OCI-LY1 (cell line): Measurements from ENCODE around the gene CHN2.

Source experiments
- H2AFZ ChIP-seq: fragments of 200-600 bp; sonication (generic), shearing (Covaris generic); 2 replicates; pipeline ENCODE4 v1.6.0; 2014; ENCODE audit warnings: antibody characterized with exemption, mild to moderate bottlenecking, low read length
- H3F3A ChIP-seq: fragments of 200-600 bp; sonication (generic), shearing (Covaris generic); 2 replicates; pipeline ENCODE4 v1.6.0; 2014; ENCODE audit warnings: mild to moderate bottlenecking, antibody characterized with exemption, low read length, moderate library complexity; ENCODE audit not compliant: insufficient read depth
- H3K27ac ChIP-seq: fragments of 200-600 bp; sonication (generic); 2 replicates; pipeline ENCODE4 v1.5.1; 2014; ENCODE audit warnings: low read length, mixed run types, mild to moderate bottlenecking, low read depth; ENCODE audit not compliant: poor library complexity, severe bottlenecking
- H3K27me3 ChIP-seq: fragments of 200-600 bp; sonication (generic); 2 replicates; pipeline ENCODE4 v1.6.0; 2014; ENCODE audit warnings: antibody characterized with exemption, mild to moderate bottlenecking, low read length, moderate library complexity; ENCODE audit not compliant: insufficient read depth
- H3K36me3 ChIP-seq: fragments of 200-600 bp; sonication (generic); 2 replicates; pipeline ENCODE4 v1.6.1; 2014; ENCODE audit warnings: mild to moderate bottlenecking, antibody characterized with exemption, low read length, moderate library complexity, mixed read lengths; ENCODE audit not compliant: insufficient read depth
- H3K4me1 ChIP-seq: fragments of 200-600 bp; sonication (generic); 2 replicates; pipeline ENCODE4 v1.5.1; 2014; ENCODE audit warnings: mild to moderate bottlenecking, low read length, moderate library complexity; ENCODE audit not compliant: insufficient read depth, severe bottlenecking
- H3K4me2 ChIP-seq: fragments of 200-600 bp; sonication (generic), shearing (Covaris generic); 2 replicates; pipeline ENCODE4 v1.6.1; 2014; ENCODE audit warnings: low read length
- H3K4me3 ChIP-seq: fragments of 200-600 bp; sonication (generic); 2 replicates; pipeline ENCODE4 v1.5.1; 2014; ENCODE audit warnings: low read length, low read depth, mild to moderate bottlenecking, mixed read lengths; ENCODE audit not compliant: poor library complexity, severe bottlenecking
- H3K79me2 ChIP-seq: fragments of 200-600 bp; shearing (Covaris generic); 2 replicates; pipeline ENCODE4 v1.6.1; 2016; ENCODE audit warnings: mixed run types, low read length, mixed read lengths; ENCODE audit not compliant: insufficient read depth
- H3K9ac ChIP-seq: fragments of 200-600 bp; sonication (generic), shearing (Covaris generic); 2 replicates; pipeline ENCODE4 v1.6.1; 2014; ENCODE audit warnings: mild to moderate bottlenecking, low read length, mixed read lengths
- H3K9me2 ChIP-seq: fragments of 200-600 bp; sonication (generic), shearing (Covaris generic); 2 replicates; pipeline ENCODE4 v1.6.1; 2014; ENCODE audit warnings: low read depth, mild to moderate bottlenecking, low read length, mixed read lengths
- H3K9me3 ChIP-seq: fragments of 200-600 bp; shearing (Covaris generic); 2 replicates; pipeline ENCODE4 v1.6.1; 2014; ENCODE audit warnings: low read length, mixed read lengths
- H4K20me1 ChIP-seq: fragments of 200-600 bp; sonication (generic), shearing (Covaris generic); 2 replicates; pipeline ENCODE4 v1.6.0; 2016; ENCODE audit warnings: mild to moderate bottlenecking, low read length; ENCODE audit not compliant: insufficient read depth
- CTCF ChIP-seq: fragments of 200-600 bp; sonication (generic), shearing (Covaris generic); IDR thresholded peaks from 2 replicates; pipeline ENCODE4 v1.5.1; 2017; ENCODE audit warnings: mild to moderate bottlenecking, antibody characterized with exemption, low read length, moderate library complexity, mixed read lengths
- EZH2 ChIP-seq: fragments of 200-600 bp; sonication (generic), shearing (Covaris generic); IDR thresholded peaks from 2 replicates; pipeline ENCODE4 v1.8.0; 2017; ENCODE audit warnings: borderline replicate concordance, mixed run types, mild to moderate bottlenecking, antibody characterized with exemption, low read length, moderate library complexity, mixed read lengths

Gene CHN2

GRCh38 chr7:29476916-29477315 is 282.3 kb downstream of the CHN2 start:
- TF ChIP-seq EZH2: no peak
- Histone ChIP-seq H3K9me3 (no peaks in the 10 kb centered on the region), H3K27ac (no peak overlapping the region), H4K20me1 (no peaks in the 10 kb centered on the region), H3K4me3 (no peak overlapping the region), H3K9me2 (no peaks in the 10 kb centered on the region), H3K79me2 (no peaks in the 10 kb centered on the region), H3K27me3 (no peaks in the 10 kb centered on the region), H3K36me3 (no peaks in the 10 kb centered on the region), H3K4me2 (no peak overlapping the region), H3K9ac (no peak overlapping the region), H3F3A (no peaks in the 10 kb centered on the region), H3K4me1 (no peaks in the 10 kb centered on the region), H2AFZ (no peak overlapping the region)

- H4K20me1 ChIP-seq: no peaks in the 10 kb centered on the region
- H3K27ac ChIP-seq: no peak overlapping the region
- no peaks in the 10 kb centered on the region for H3F3A ChIP-seq
- H2AFZ ChIP-seq: no peak overlapping the region
- no peak overlapping the region for H3K9ac ChIP-seq
- no peaks in the 10 kb centered on the region for H3K79me2 ChIP-seq
- H3K4me3 ChIP-seq: no peak overlapping the region
- no peaks in the 10 kb centered on the region for H3K9me3 ChIP-seq
- TF ChIP-seq CTCF (no peak), EZH2 (no peak)
- no peaks in the 10 kb centered on the region for H3K27me3 ChIP-seq
- H3K4me1 ChIP-seq: no peaks in the 10 kb centered on the region
- no peaks in the 10 kb centered on the region for H3K9me2 ChIP-seq
- no peaks in the 10 kb centered on the region for H3K36me3 ChIP-seq
- H3K4me2 ChIP-seq: no peak overlapping the region
Observed at GRCh38 chr7:29478226-29478625, 283.7 kb downstream of the CHN2 start.

- no peaks in the 10 kb centered on the region for H3K9me3 ChIP-seq
- no peaks in the 10 kb centered on the region for H3F3A ChIP-seq
- no peaks in the 10 kb centered on the region for H3K4me1 ChIP-seq
- no peaks in the 10 kb centered on the region for H4K20me1 ChIP-seq
- H3K9me2 ChIP-seq: no peaks in the 10 kb centered on the region
- no peaks in the 10 kb centered on the region for H3K79me2 ChIP-seq
- H3K9ac ChIP-seq: no peak overlapping the region
- H2AFZ ChIP-seq: no peak overlapping the region
- TF ChIP-seq CTCF (no peak), EZH2 (no peak)
- H3K27ac ChIP-seq: no peak overlapping the region
- no peak overlapping the region for H3K4me3 ChIP-seq
- H3K27me3 ChIP-seq: no peaks in the 10 kb centered on the region
- H3K4me2 ChIP-seq: no peak overlapping the region
- H3K36me3 ChIP-seq: no peaks in the 10 kb centered on the region
Observed at GRCh38 chr7:29478687-29479240, 284.2 kb downstream of the CHN2 start.
